HG03066 (cell line): Measurements from ENCODE around the gene DCST2.

Experiments
- ATAC-seq: cut with Tn5 transposase; IDR thresholded peaks from one replicate; pipeline ENCODE4 v1.9.1; 2021; ENCODE audit warnings: low read depth; ENCODE audit not compliant: unreplicated experiment

The DCST2 gene

GRCh38 chr1:155033524-155033923 lies at the start of gene DCST2, which contains the start of gene DCST1:
Gene DCST2 (minus strand): TSS chr1:155033781. CDS start chr1:155033701, 80 bp downstream.
Gene DCST1 (plus strand): TSS chr1:155033824. CDS start chr1:155034037, 213 bp downstream.
- no peak for ATAC-seq

- no peak for ATAC-seq
Measured at GRCh38 chr1:155083052-155083541, 49.5 kb upstream of the DCST2 start.

GRCh38 chr1:155082301-155083051 lies 48.9 kb upstream of the DCST2 start:
- no peak for ATAC-seq

- ATAC-seq = no peak
Measured at GRCh38 chr1:155081472-155082300, 48.1 kb upstream of the DCST2 start.

GRCh38 chr1:155080312-155081228 lies 47.0 kb upstream of the DCST2 start:
- ATAC-seq = no peak

GRCh38 chr1:155079487-155080311 lies 46.1 kb upstream of the DCST2 start:
- no peak for ATAC-seq

GRCh38 chr1:155079210-155079486 lies 45.6 kb upstream of the DCST2 start:
- no peak for ATAC-seq

- no peak for ATAC-seq
Measured at GRCh38 chr1:155078469-155079209, 45.1 kb upstream of the DCST2 start, which contains the start of gene EFNA3. Gene EFNA3 (plus strand): TSS chr1:155078837. CDS start chr1:155078942, 105 bp downstream.

- no peak for ATAC-seq
Measured at GRCh38 chr1:155077758-155078445, 44.3 kb upstream of the DCST2 start.

- no peak for ATAC-seq
Measured at GRCh38 chr1:155077346-155077745, 43.8 kb upstream of the DCST2 start.

GRCh38 chr1:155076371-155076770 lies 42.8 kb upstream of the DCST2 start:
- no peak for ATAC-seq

- ATAC-seq = no peak
Measured at GRCh38 chr1:155075535-155075934, 42.0 kb upstream of the DCST2 start.

GRCh38 chr1:155073377-155074242 lies 40.0 kb upstream of the DCST2 start:
- no peak for ATAC-seq

- ATAC-seq = no peak
Measured at GRCh38 chr1:155072531-155073289, 39.1 kb upstream of the DCST2 start.

- no peak for ATAC-seq
Measured at GRCh38 chr1:155071701-155072100, 38.1 kb upstream of the DCST2 start.

GRCh38 chr1:155070721-155071569 lies 37.4 kb upstream of the DCST2 start:
- no peak for ATAC-seq
